ENCODE measurements around the gene BANP. TPM values are rescaled to one million over a fixed set of nuclear protein-coding genes. Genes with fewer than 3 reads are reported as not detected.

The BANP gene
- total RNA-seq, 1 experiment from 2014 or later = 37.2 TPM

GRCh38 chr16:88066680-88067529, 115.7 kb downstream of the BANP start:
- intact Hi-C loops (cut with micrococcal nuclease) = no loop called here
- ChIA-PET RAD21 (ENCODE audit: low non-redundant PET in 1 of 2, low total read pairs in 2 of 2, uncharacterized antibody in 2 of 2, unreplicated experiment in 2 of 2) (no interaction called here), POLR2A (no interaction called here), CTCF (no interaction called here)
- no peaks in the 10 kb centered on the region for H3K79me2 ChIP-seq (ENCODE audit: insufficient read depth, low read length)
- TF ChIP-seq TCF7L2 (IDR thresholded peaks at IDR 0.05; ENCODE audit: borderline replicate concordance, extremely low read depth, insufficient read depth, insufficient read length) (no peak), JUND (IDR thresholded peaks at IDR 0.05) (no peak), EZH2phosphoT487 (IDR thresholded peaks at IDR 0.05; ENCODE audit: borderline replicate concordance) (no peak), CEBPB (IDR thresholded peaks at IDR 0.05; ENCODE audit: low read depth) (no peak), POLR2AphosphoS5 (IDR thresholded peaks at IDR 0.05; ENCODE audit: low read depth, low read length) (no peak), RAD21 (IDR thresholded peaks at IDR 0.05; ENCODE audit: low read depth) (no peak), CBX3 (IDR thresholded peaks at IDR 0.05; ENCODE audit: low read depth) (no peak), ZBTB33 (IDR thresholded peaks at IDR 0.05; ENCODE audit: extremely low read depth, insufficient replicate concordance, low read length) (no peak), EGR1 (IDR thresholded peaks at IDR 0.05; ENCODE audit: low read depth) (no peak), CTCF (IDR thresholded peaks at IDR 0.05 in 2 of 3, conservative IDR thresholded peaks at IDR 0.05 in 1 of 3; ENCODE audit: borderline replicate concordance in 1 of 3, insufficient read depth in 1 of 3, low read depth in 2 of 3, low read length in 2 of 3) (no peak), FOSL1 (IDR thresholded peaks at IDR 0.05; ENCODE audit: low read depth) (no peak)
- H3K9me3 ChIP-seq (ENCODE audit: control insufficient read depth in 1 of 2, insufficient read depth in 1 of 2, low read depth in 1 of 2, low read length in 2 of 2) = no peaks in the 10 kb centered on the region
- H4K20me1 ChIP-seq (ENCODE audit: insufficient read depth) = no peaks in the 10 kb centered on the region
- no peak overlapping the region for H2AFZ ChIP-seq (ENCODE audit: low read depth, low read length, poor library complexity, severe bottlenecking)
- no peak overlapping the region; the same call in 1 of the 2 replicates for H3K27ac ChIP-seq (ENCODE audit: low read depth, low read length)
- H3K4me1 ChIP-seq (ENCODE audit: control insufficient read depth in 1 of 2, insufficient read depth in 2 of 2, low read length in 2 of 2) = no peaks in the 10 kb centered on the region
- BruUV-seq (replicated peaks) = no TSS peak
- H3K9ac ChIP-seq (ENCODE audit: low read length) = no peak overlapping the region
- no peaks in the 10 kb centered on the region for H3K9me2 ChIP-seq (ENCODE audit: insufficient read depth)
- no peak overlapping the region for H3K4me2 ChIP-seq (ENCODE audit: low read length)
- no peak for ATAC-seq
- H3K27me3 ChIP-seq (ENCODE audit: insufficient read depth, low read length) = no peaks in the 10 kb centered on the region
- no peak for DNase-seq (ENCODE audit: low read depth, low spot score)
- no peak overlapping the region for H3K4me3 ChIP-seq (replicated peaks in 1 of 2; ENCODE audit: low read depth in 1 of 2, low read length in 2 of 2)
- H3K36me3 ChIP-seq (ENCODE audit: control insufficient read depth in 1 of 2, insufficient read depth in 2 of 2, low read length in 2 of 2) = peaks cover 0 to 4% of the 10 kb centered on the region in 2 experiments; a peak in 2 of 4 replicates

Data from HCT116 (cell line).